Naive thymus-derived CD4-positive, alpha-beta T cell (primary cell): Measurements from ENCODE around the gene AP5S1. TPM values are rescaled to one million over a fixed set of nuclear protein-coding genes. Genes with fewer than 3 reads are reported as not detected.

ENCODE experiments used
- ATAC-seq: fragments of 150-1000 bp; cut with Tn5 transposase; 2 replicates; pipeline ENCODE4 v1.10.0; 2021; ENCODE audit warnings: mild to moderate bottlenecking, moderate library complexity
- CTCF ChIA-PET: fragments of 350-600 bp; sonication (Branson Sonifier 250); formaldehyde crosslinking; loops from one replicate; lab custom pipeline; 2021; ENCODE audit warnings: antibody characterized with exemption; lab: Charles Lee
- POLR2A ChIA-PET: fragments of 350-600 bp; sonication (Branson Sonifier 250); formaldehyde crosslinking; loops from one replicate; lab custom pipeline; 2021; ENCODE audit warnings: antibody characterized with exemption, inconsistent platforms; lab: Charles Lee
- DNase-seq, 9 donors: peaks; one replicate each; pipeline versions ENCODE4 v3.0.0 to v3.0.0-alpha.2; 2020 to 2022; ENCODE audit warnings: mixed read lengths in 1 of 9
- H3K27ac ChIP-seq: one replicate; pipeline ENCODE4 v1.7.0; 2013; ENCODE audit warnings: mild to moderate bottlenecking, low read depth, low read length, moderate library complexity
- H3K27me3 ChIP-seq, 2 donors: one replicate each; pipeline ENCODE4 v1.7.0; 2013; ENCODE audit warnings: low read length in 2 of 2, mild to moderate bottlenecking in 2 of 2, moderate library complexity in 2 of 2; ENCODE audit not compliant: control insufficient read depth in 2 of 2, insufficient read depth in 2 of 2
- H3K36me3 ChIP-seq, 3 experiments: 1 replicate in 2 of 3; 2 replicates in 1 of 3; pipeline ENCODE4 v1.7.0; 2013; ENCODE audit warnings: low read length in 3 of 3, mild to moderate bottlenecking in 3 of 3, moderate library complexity in 1 of 3; ENCODE audit not compliant: insufficient read depth in 3 of 3, control insufficient read depth in 2 of 3
- H3K4me1 ChIP-seq, 2 donors: one replicate each; pipeline ENCODE4 v1.7.0; 2013; ENCODE audit warnings: low read length in 2 of 2, mild to moderate bottlenecking in 2 of 2, moderate library complexity in 1 of 2; ENCODE audit not compliant: control insufficient read depth in 2 of 2, insufficient read depth in 2 of 2
- H3K4me3 ChIP-seq: 2 replicates; pipeline ENCODE4 v1.7.0; 2013; ENCODE audit warnings: mild to moderate bottlenecking, low read length
- H3K9me3 ChIP-seq, 3 experiments: 1 replicate in 2 of 3; 2 replicates in 1 of 3; pipeline ENCODE4 v1.7.0; 2013; ENCODE audit warnings: low read length in 3 of 3; ENCODE audit not compliant: control insufficient read depth in 2 of 3
- H3K27ac Mint-ChIP-seq, 9 donors: one replicate each; pipeline ENCODE4 v1.8.0; 2020 to 2022; ENCODE audit warnings: mixed read lengths in 9 of 9, mild to moderate bottlenecking in 8 of 9, moderate library complexity in 5 of 9, inconsistent platforms in 2 of 9
- H3K27me3 Mint-ChIP-seq, 5 donors: one replicate each; pipeline ENCODE4 v1.8.0; 2021 to 2022; ENCODE audit warnings: mixed read lengths in 5 of 5, mild to moderate bottlenecking in 1 of 5
- H3K36me3 Mint-ChIP-seq, 5 donors: one replicate each; pipeline ENCODE4 v1.8.0; 2020 to 2022; ENCODE audit warnings: mixed read lengths in 5 of 5, mild to moderate bottlenecking in 3 of 5, inconsistent platforms in 1 of 5
- H3K4me1 Mint-ChIP-seq, 7 donors: one replicate each; pipeline ENCODE4 v1.8.0; 2020 to 2022; ENCODE audit warnings: mixed read lengths in 7 of 7, mild to moderate bottlenecking in 3 of 7, inconsistent platforms in 1 of 7
- H3K4me3 Mint-ChIP-seq, 10 donors: one replicate each; pipeline ENCODE4 v1.8.0; 2020 to 2022; ENCODE audit warnings: mild to moderate bottlenecking in 10 of 10, mixed read lengths in 10 of 10, moderate library complexity in 6 of 10, inconsistent platforms in 2 of 10
- H3K9me3 Mint-ChIP-seq, 11 donors: one replicate each; pipeline ENCODE4 v1.8.0; 2020 to 2022; ENCODE audit warnings: mixed read lengths in 11 of 11, mild to moderate bottlenecking in 4 of 11, inconsistent platforms in 1 of 11, moderate library complexity in 1 of 11
- intact Hi-C, 2 donors: fragments of 100-400 bp; cut with micrococcal nuclease; formaldehyde crosslinking; loops; one replicate each; pipeline ENCODE4 v1.15.1; 2023
- polyA plus RNA-seq, 2 donors: library from polyadenylated mRNA; unstranded; fragments of 300-500 nt; fragmentation: Illumina TruSeq; gene quantifications; one replicate each; pipeline ENCODE4 v1.2.3, GENCODE V29; 2021
- total RNA-seq, 6 experiments: library from RNA in 5 of 6; stranded (reverse) in 5 of 6; gene quantifications; 1 replicate in 5 of 6; 2 replicates in 1 of 6; pipeline ENCODE4 v1.2.3 and lab custom pipeline; 2021 to 2026

Gene AP5S1
- 10 to 100 TPM in 4 of 5 experiments, 1 to 10 TPM in 1; 7.9 to 14.0 (median 10.8) TPM for total RNA-seq
- 10 to 100 TPM; 19.8 to 25.9 TPM for polyA plus RNA-seq
- 18.4 reads per million, percentile 48 among the genes with 10 or more reads in this experiment for total RNA-seq (lab: John Stamatoyannopoulos, UW)

GRCh38 chr20:3820048-3820900 lies at the start of gene AP5S1:
AP5S1 (plus strand) TSS chr20:3820547; CDS start chr20:3822118, 1,571 bp downstream.
- H3K36me3 Mint-ChIP-seq = peaks cover 0 to 10% (median 5%) of the 10 kb centered on the region in 5 donors

GRCh38 chr20:3771552-3772058 lies 48.7 kb upstream of the AP5S1 start:
- H3K27ac Mint-ChIP-seq = peak overlapping the region in 1 of 9 donors; percentile 38
- Histone ChIP-seq H3K4me1 (peaks cover 6 to 10% of the 10 kb centered on the region in 2 donors), H3K9me3 (no peaks in the 10 kb centered on the region), H3K27ac (no peak overlapping the region), H3K36me3 (no peaks in the 10 kb centered on the region), H3K4me3 (no peak overlapping the region), H3K27me3 (no peaks in the 10 kb centered on the region)
- DNase-seq (no peak), ATAC-seq (no peak)
- intact Hi-C loops = no loop called here
- POLR2A ChIA-PET = interaction anchor here (1.4 kb wide), 1 partner anchor 10 kb away, joined by 4 read pairs; the partner anchor contains the start of gene SPEF1
- no peak overlapping the region for H3K4me3 Mint-ChIP-seq
- CTCF ChIA-PET = no interaction called here
- no peaks in the 10 kb centered on the region for H3K36me3 Mint-ChIP-seq
- H3K4me1 Mint-ChIP-seq = peaks cover 0 to 21% (median 14%) of the 10 kb centered on the region in 7 donors
- peaks cover 0 to 2% (median 0%) of the 10 kb centered on the region in 11 donors for H3K9me3 Mint-ChIP-seq
- peaks cover 0 to 6% (median 0%) of the 10 kb centered on the region in 5 donors for H3K27me3 Mint-ChIP-seq

More at GRCh38 chr20:3820048-3820900, at the start of gene AP5S1:
- no peaks in the 10 kb centered on the region for H3K27me3 Mint-ChIP-seq
- Histone ChIP-seq H3K27me3 (no peaks in the 10 kb centered on the region), H3K36me3 (peaks cover 8 to 28% (median 14%) of the 10 kb centered on the region in 3 experiments), H3K4me3 (peak within 1 kb of the TSS; percentile 90), H3K4me1 (peaks cover 35 to 41% of the 10 kb centered on the region in 2 donors), H3K27ac (peak within 1 kb of the TSS; percentile 98), H3K9me3 (no peaks in the 10 kb centered on the region)
- H3K4me3 Mint-ChIP-seq = peak within 1 kb of the TSS; percentile 85 to 95 (median 92)
- intact Hi-C loops = loop anchor here (1.0 to 2.0 kb wide), 15 partner anchors 9 to 265 kb away; partner anchors contain the start of genes CENPB (in 2 of the 2), MAVS (in 2 of the 2), PANK2 (in 2 of the 2) and ADISSP (in 1 of the 2)
- POLR2A ChIA-PET = interaction anchor here (0.7 to 13.1 kb wide), 15 partner anchors 11 to 641 kb away, joined by 3 to 134 read pairs (median 6); partner anchors contain the start of genes ADISSP, CDC25B, CENPB and SPEF1
- ATAC-seq (peak; percentile 92), DNase-seq (peak; percentile 87 to 96 (median 92))
- peaks cover 0 to 1% (median 0%) of the 10 kb centered on the region in 11 donors for H3K9me3 Mint-ChIP-seq
- CTCF ChIA-PET = interaction anchor here (0.6 to 5.6 kb wide), 13 partner anchors 8 to 1737 kb away, joined by 3 to 82 read pairs (median 5); partner anchors contain the start of genes CDC25B and CENPB
- peak within 1 kb of the TSS; percentile 94 to 99 (median 97) for H3K27ac Mint-ChIP-seq
- peaks cover 19 to 54% (median 47%) of the 10 kb centered on the region in 7 donors for H3K4me1 Mint-ChIP-seq

- H3K27me3 Mint-ChIP-seq = peaks cover 0 to 32% (median 0%) of the 10 kb centered on the region in 5 donors
- H3K4me3 ChIP-seq = no peak overlapping the region
- H3K4me1 Mint-ChIP-seq = peaks cover 0 to 15% (median 13%) of the 10 kb centered on the region in 7 donors
- H3K4me1 ChIP-seq = peaks cover 0 to 6% of the 10 kb centered on the region in 2 donors
- intact Hi-C loops = no loop called here
- peak overlapping the region in 2 of 10 donors; percentile 49 to 65 for H3K4me3 Mint-ChIP-seq
- H3K27me3 ChIP-seq = no peaks in the 10 kb centered on the region
- CTCF ChIA-PET = interaction anchor here (0.6 to 0.7 kb wide), 2 partner anchors 25 to 545 kb away, joined by 3 read pairs; no protein-coding TSS in a partner anchor
- H3K9me3 ChIP-seq = no peaks in the 10 kb centered on the region
- H3K27ac Mint-ChIP-seq = peak overlapping the region in 1 of 9 donors; percentile 65
- POLR2A ChIA-PET = interaction anchor here (0.9 kb wide), 1 partner anchor 8 kb away, joined by 3 read pairs; the partner anchor contains the start of gene ADISSP
- H3K9me3 Mint-ChIP-seq = peaks cover 0 to 2% (median 0%) of the 10 kb centered on the region in 11 donors
- no peaks in the 10 kb centered on the region for H3K36me3 ChIP-seq
- H3K27ac ChIP-seq = no peak overlapping the region
- ATAC-seq = no peak
- DNase-seq = no peak
- H3K36me3 Mint-ChIP-seq = peaks cover 0 to 6% (median 0%) of the 10 kb centered on the region in 5 donors
Measured at GRCh38 chr20:3775457-3776108, 44.8 kb upstream of the AP5S1 start.

GRCh38 chr20:3777381-3777715 lies 43.0 kb upstream of the AP5S1 start:
- H3K27me3 Mint-ChIP-seq = peaks cover 0 to 29% (median 0%) of the 10 kb centered on the region in 5 donors
- ChIA-PET POLR2A (interaction anchor here (0.6 to 3.1 kb wide), 5 partner anchors 9 to 230 kb away, joined by 3 to 21 read pairs (median 3); partner anchors contain the start of genes ADISSP and CDC25B), CTCF (no interaction called here)
- ATAC-seq (peak; percentile 52), DNase-seq (peak in 2 of 9 donors; percentile 14 to 28)
- peak overlapping the region; percentile 60 to 87 (median 80) for H3K4me3 Mint-ChIP-seq
- peaks cover 9 to 30% (median 27%) of the 10 kb centered on the region in 7 donors for H3K4me1 Mint-ChIP-seq
- peak overlapping the region in 4 of 9 donors; percentile 10 to 80 (median 41) for H3K27ac Mint-ChIP-seq
- Histone ChIP-seq H3K9me3 (no peaks in the 10 kb centered on the region), H3K4me3 (peak overlapping the region; percentile 59), H3K27me3 (no peaks in the 10 kb centered on the region), H3K4me1 (peaks cover 4 to 10% of the 10 kb centered on the region in 2 donors), H3K36me3 (no peaks in the 10 kb centered on the region), H3K27ac (peak overlapping the region; percentile 26)
- H3K36me3 Mint-ChIP-seq = peaks cover 0 to 6% (median 0%) of the 10 kb centered on the region in 5 donors
- intact Hi-C loops = loop anchor here (1.0 kb wide), 1 partner anchor 9 kb away; no protein-coding TSS in a partner anchor
- peaks cover 0 to 1% (median 0%) of the 10 kb centered on the region in 11 donors for H3K9me3 Mint-ChIP-seq

- no peaks in the 10 kb centered on the region for H3K27me3 ChIP-seq
- Mint-ChIP-seq H3K27me3 (peaks cover 0 to 29% (median 0%) of the 10 kb centered on the region in 5 donors), H3K9me3 (peaks cover 0 to 1% (median 0%) of the 10 kb centered on the region in 11 donors), H3K27ac (no peak overlapping the region), H3K4me1 (peaks cover 12 to 35% (median 30%) of the 10 kb centered on the region in 7 donors), H3K4me3 (peak overlapping the region; percentile 60 to 87 (median 80)), H3K36me3 (peaks cover 0 to 6% (median 0%) of the 10 kb centered on the region in 5 donors)
- POLR2A ChIA-PET = interaction anchor here (0.6 to 3.1 kb wide), 9 partner anchors 9 to 230 kb away, joined by 3 to 21 read pairs (median 4); partner anchors contain the start of genes ADISSP, AP5S1, CDC25B and CENPB
- DNase-seq = peak in 2 of 9 donors; percentile 23 to 59
- H3K36me3 ChIP-seq = no peaks in the 10 kb centered on the region
- CTCF ChIA-PET = interaction anchor here (0.6 to 1.5 kb wide), 4 partner anchors 10 to 78 kb away, joined by 3 to 7 read pairs (median 3); partner anchors contain the start of gene ADISSP
- peak; percentile 79 for ATAC-seq
- intact Hi-C loops = loop anchor here (1.0 kb wide), 1 partner anchor 10 kb away; no protein-coding TSS in a partner anchor
- H3K9me3 ChIP-seq = no peaks in the 10 kb centered on the region
- H3K4me3 ChIP-seq = peak overlapping the region; percentile 59
- peak overlapping the region; percentile 26 for H3K27ac ChIP-seq
- peaks cover 4 to 10% of the 10 kb centered on the region in 2 donors for H3K4me1 ChIP-seq
Measured at GRCh38 chr20:3777716-3778629, 42.4 kb upstream of the AP5S1 start.
